Right lobe of liver (tissue), 4 donors: ENCODE data around the gene FGB.

Experiments used
- POLR2A ChIP-seq: fragments of 450-650 bp; IDR thresholded peaks from one replicate; pipeline ENCODE4 v1.6.1; 2017; ENCODE audit warnings: antibody characterized with exemption, mild to moderate bottlenecking
- TF ChIP-seq, protein P1 (sequence below), 4 donors: fragments of 200-600 bp in 3 of 4; fragments of 450-650 bp in 1 of 4; IDR thresholded peaks; one replicate each; pipeline versions ENCODE4 v1.5.1 to v1.8.0; 2016 to 2022; ENCODE audit warnings: antibody characterized with exemption in 4 of 4, mild to moderate bottlenecking in 2 of 4
- donor health status: DM: no; HTN: no; CAD: no.
- donor health status: DM: no; HTN: no; CAD: no.
- donor health status: DM: no; HTN: yes; CAD: no.

DNA sequence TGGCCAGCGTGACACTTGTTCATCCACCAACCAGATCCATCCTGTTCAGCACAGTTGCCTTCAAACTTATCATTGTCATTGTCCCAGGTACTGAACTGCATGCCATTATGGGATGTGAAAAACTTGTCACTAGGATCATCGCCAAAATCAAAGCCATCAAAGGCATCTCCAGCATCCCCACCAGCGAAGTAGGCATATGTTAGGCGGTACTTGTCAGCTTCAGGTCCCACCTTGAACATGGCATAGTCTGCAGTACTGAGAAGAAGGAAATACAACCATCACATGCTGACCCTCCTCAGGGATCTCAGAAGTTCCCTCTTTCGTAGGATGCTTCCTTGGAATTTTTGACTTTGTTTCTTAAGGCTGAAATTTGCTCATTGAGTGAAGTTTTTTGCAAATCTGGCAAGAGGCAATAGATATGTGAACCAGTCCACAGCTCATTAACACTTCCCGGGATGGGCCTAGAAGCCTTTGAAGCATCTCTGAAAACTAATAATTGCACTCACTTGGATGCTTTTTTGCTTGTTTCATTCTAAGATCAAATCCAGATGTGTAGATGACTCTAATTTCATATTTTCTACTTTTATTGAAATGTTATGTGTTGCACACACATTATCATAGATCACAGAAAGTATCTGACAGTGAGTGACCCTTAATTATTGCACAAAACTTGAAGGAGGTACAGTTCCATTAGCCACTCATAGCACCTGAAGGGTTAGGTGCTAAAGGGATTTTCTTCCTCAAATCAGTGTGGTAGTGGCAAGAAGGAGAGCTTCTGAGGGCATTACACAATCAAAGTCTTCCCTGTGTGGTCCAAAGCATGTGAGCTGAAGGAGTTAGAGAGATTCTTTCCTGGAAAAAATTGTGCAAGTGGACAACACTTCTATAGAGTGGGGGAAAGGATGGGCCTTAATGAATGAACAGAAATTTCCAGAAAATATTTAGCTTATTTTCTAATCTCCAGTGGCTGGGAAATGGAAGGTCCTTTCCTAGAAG is 44.2 kb downstream of the FGB start:
- TF ChIP-seq, protein P1, sequence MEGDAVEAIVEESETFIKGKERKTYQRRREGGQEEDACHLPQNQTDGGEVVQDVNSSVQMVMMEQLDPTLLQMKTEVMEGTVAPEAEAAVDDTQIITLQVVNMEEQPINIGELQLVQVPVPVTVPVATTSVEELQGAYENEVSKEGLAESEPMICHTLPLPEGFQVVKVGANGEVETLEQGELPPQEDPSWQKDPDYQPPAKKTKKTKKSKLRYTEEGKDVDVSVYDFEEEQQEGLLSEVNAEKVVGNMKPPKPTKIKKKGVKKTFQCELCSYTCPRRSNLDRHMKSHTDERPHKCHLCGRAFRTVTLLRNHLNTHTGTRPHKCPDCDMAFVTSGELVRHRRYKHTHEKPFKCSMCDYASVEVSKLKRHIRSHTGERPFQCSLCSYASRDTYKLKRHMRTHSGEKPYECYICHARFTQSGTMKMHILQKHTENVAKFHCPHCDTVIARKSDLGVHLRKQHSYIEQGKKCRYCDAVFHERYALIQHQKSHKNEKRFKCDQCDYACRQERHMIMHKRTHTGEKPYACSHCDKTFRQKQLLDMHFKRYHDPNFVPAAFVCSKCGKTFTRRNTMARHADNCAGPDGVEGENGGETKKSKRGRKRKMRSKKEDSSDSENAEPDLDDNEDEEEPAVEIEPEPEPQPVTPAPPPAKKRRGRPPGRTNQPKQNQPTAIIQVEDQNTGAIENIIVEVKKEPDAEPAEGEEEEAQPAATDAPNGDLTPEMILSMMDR (IDR thresholded peaks at IDR 0.05): no peak
- TF ChIP-seq POLR2A: peak; percentile 72
